Measurements from ENCODE around the gene C1orf226.

DNA sequence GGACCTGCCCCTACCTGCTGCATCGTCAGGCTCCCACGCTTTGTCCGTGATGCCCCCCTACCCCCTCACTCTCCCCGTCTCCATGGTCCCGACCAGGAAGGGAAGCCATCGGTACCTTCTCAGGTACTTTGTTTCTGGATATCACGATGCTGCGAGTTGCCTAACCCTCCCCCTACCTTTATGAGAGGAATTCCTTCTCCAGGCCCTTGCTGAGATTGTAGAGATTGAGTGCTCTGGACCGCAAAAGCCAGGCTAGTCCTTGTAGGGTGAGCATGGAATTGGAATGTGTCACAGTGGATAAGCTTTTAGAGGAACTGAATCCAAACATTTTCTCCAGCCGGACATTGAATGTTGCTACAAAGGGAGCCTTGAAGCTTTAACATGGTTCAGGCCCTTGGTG, 13.8 kb upstream of the C1orf226 start:
- TF ChIP-seq, protein P1, sequence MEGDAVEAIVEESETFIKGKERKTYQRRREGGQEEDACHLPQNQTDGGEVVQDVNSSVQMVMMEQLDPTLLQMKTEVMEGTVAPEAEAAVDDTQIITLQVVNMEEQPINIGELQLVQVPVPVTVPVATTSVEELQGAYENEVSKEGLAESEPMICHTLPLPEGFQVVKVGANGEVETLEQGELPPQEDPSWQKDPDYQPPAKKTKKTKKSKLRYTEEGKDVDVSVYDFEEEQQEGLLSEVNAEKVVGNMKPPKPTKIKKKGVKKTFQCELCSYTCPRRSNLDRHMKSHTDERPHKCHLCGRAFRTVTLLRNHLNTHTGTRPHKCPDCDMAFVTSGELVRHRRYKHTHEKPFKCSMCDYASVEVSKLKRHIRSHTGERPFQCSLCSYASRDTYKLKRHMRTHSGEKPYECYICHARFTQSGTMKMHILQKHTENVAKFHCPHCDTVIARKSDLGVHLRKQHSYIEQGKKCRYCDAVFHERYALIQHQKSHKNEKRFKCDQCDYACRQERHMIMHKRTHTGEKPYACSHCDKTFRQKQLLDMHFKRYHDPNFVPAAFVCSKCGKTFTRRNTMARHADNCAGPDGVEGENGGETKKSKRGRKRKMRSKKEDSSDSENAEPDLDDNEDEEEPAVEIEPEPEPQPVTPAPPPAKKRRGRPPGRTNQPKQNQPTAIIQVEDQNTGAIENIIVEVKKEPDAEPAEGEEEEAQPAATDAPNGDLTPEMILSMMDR (IDR thresholded peaks at IDR 0.05) = no peak
- no peak for TF ChIP-seq POLR2A (IDR thresholded peaks at IDR 0.05)

Measured in heart left ventricle (tissue), 13 donors.